Mucosa of rectum (tissue), 2 donors: Measurements from ENCODE around the gene OVCA2.
"Not testable (repeated sequence)": the region's sequence is repeated elsewhere in the genome, so short reads cannot be mapped to it uniquely, and the experiment has no call there.

Source experiments
- H3K27ac ChIP-seq, 2 donors: one replicate each; pipeline ENCODE4 v1.7.0; 2013; ENCODE audit warnings: inconsistent platforms in 2 of 2, low read depth in 2 of 2, low read length in 2 of 2
- H3K27me3 ChIP-seq, 2 donors: one replicate each; pipeline ENCODE4 v1.7.0; 2013; ENCODE audit warnings: low read length in 2 of 2; ENCODE audit not compliant: control insufficient read depth in 2 of 2, insufficient read depth in 2 of 2
- H3K36me3 ChIP-seq, 2 donors: one replicate each; pipeline ENCODE4 v1.7.0; 2013; ENCODE audit warnings: low read length in 2 of 2; ENCODE audit not compliant: control insufficient read depth in 2 of 2, insufficient read depth in 2 of 2
- H3K4me1 ChIP-seq, 2 donors: one replicate each; pipeline ENCODE4 v1.7.0; 2013; ENCODE audit warnings: low read length in 2 of 2, mild to moderate bottlenecking in 1 of 2; ENCODE audit not compliant: control insufficient read depth in 2 of 2, insufficient read depth in 2 of 2
- H3K4me3 ChIP-seq, 2 donors: one replicate each; pipeline ENCODE4 v1.7.0; 2013; ENCODE audit warnings: low read length in 2 of 2
- H3K9ac ChIP-seq, 2 donors: one replicate each; pipeline ENCODE4 v1.7.0; 2013; ENCODE audit warnings: low read length in 2 of 2, low read depth in 1 of 2, mild to moderate bottlenecking in 1 of 2
- H3K9me3 ChIP-seq, 2 donors: one replicate each; pipeline ENCODE4 v1.7.0; 2013; ENCODE audit warnings: low read length in 2 of 2; ENCODE audit not compliant: control insufficient read depth in 2 of 2
- donor health status: healthy.
- donor health status: Normal muscosa, but diverticular disease.

OVCA2 gene

DNA sequence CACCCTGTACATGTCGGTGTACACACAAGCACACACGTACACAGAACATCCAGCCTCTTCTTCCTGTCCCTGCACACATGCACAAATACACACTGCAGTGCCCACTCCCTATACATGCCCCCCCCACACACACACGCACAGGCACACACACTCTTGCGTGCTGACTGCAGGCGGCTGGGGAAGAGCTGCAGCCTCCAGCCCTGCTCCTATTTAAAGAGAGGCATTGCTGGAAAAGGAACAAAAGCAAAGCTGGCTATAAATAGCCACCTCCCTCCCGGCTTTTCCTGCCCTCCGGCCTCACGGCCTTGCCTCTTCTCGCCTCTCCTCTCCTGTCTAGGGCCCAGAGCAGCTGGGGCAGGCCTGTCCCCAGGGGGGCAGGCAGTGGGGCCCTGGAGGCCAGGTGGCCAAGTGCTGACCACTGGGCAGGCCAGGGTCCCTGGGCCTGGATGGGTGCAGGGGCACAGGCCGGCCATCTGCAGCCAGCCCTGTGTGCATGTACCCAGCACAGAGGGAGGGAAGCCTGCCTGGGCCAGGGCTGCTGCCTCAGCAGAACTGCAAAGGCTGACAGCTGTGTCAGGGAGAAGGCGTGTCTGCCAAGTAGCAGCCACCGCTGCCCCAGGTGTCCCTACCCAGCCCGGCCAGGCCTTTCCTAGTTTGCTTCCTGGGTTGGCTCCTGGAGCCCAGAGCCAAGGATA lies 42.1 kb upstream of the OVCA2 start:
- Histone ChIP-seq H3K4me1 (peaks cover 10 to 15% of the 10 kb centered on the region in 2 donors), H3K36me3 (no peaks in the 10 kb centered on the region), H3K4me3 (no peak overlapping the region), H3K9me3 (no peaks in the 10 kb centered on the region), H3K27me3 (no peaks in the 10 kb centered on the region), H3K9ac (peak overlapping the region in 1 of 2 donors; percentile 28), H3K27ac (peak overlapping the region; percentile 62 to 65)

DNA sequence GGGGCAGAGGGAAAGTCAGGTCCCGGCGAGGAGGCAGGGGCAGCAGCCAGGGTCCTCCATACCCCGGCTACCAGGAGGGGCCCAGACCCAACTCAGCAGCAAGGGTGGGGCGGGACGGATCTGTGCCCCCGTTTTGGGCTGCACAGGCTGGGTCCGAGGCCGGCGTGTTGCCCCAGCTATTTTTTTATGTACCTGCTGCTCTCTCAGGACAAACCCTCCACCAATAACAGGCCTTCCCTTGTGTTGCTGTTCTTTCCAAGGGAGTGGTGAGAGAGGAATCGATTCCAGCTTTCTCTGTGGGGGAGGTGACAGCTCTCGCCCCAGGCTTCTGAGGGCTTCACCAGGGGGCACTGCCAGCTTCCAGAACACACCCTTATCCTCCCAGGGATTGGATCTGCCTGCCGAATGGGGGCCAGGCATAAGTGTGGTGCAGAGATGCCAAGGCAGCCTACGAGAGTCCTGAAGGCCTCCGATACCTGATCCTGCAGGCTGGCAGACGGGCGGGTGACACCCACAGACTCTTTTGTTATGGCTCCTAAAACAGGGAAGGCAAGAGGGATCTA lies 39.0 kb upstream of the OVCA2 start:
- H3K9me3 ChIP-seq: no peaks in the 10 kb centered on the region
- no peaks in the 10 kb centered on the region for H3K36me3 ChIP-seq
- H3K4me3 ChIP-seq: no peak overlapping the region
- no peak overlapping the region for H3K27ac ChIP-seq
- H3K27me3 ChIP-seq: no peaks in the 10 kb centered on the region
- peaks cover 7 to 10% of the 10 kb centered on the region in 2 donors for H3K4me1 ChIP-seq
- no peak overlapping the region for H3K9ac ChIP-seq

DNA sequence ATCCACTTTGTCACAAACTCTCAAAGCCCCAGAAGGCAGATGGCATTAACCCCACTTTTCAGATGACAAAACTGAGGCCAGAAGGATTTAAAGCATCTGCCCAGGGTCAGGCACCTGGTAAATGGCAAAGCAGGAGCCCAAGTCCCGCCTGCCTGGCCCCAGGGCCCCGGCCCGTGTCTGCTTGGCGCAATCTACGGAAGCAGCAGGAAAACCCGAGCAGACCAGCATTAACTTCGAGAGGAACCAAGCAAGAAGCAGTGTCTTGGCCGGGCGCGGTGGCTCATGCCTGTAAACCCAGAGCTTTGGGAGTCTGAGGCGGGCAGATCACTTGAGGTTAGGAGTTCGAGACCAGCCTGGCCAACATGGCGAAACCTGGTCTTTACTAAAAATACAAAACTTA lies 38.3 kb upstream of the OVCA2 start:
- Histone ChIP-seq H3K27me3 (no peaks in the 10 kb centered on the region), H3K27ac (no peak overlapping the region), H3K9me3 (no peaks in the 10 kb centered on the region), H3K4me1 (peaks cover 7 to 10% of the 10 kb centered on the region in 2 donors), H3K36me3 (no peaks in the 10 kb centered on the region), H3K9ac (no peak overlapping the region), H3K4me3 (no peak overlapping the region)

DNA sequence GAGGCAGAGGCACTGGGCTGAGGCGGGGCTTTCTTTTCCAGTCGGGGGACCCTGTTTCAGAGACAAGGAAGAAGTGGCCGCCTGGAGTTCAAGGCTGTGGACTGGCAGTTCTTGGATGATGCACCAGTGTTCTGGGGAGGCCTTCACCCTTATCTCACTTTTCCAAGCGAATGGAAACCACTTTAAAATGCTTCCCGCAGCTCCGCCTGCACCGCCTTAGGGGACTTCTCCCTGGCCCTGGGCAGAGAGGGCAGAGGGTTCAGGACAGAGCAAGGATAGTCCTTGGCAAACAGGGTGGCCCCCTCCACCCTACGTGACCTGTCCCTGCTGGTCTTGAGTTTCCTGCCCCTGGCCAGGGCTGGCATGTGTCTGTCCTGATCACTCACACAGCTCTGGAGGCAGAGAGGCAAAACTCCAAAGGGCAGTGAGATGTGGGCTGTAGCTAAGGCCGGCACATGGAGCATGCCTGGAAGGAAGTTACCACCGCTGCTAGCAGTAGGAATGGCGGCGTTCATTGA lies 37.3 kb upstream of the OVCA2 start:
- Histone ChIP-seq H3K9me3 (no peaks in the 10 kb centered on the region), H3K27ac (no peak overlapping the region), H3K4me1 (peaks cover 4 to 9% of the 10 kb centered on the region in 2 donors), H3K27me3 (no peaks in the 10 kb centered on the region), H3K9ac (no peak overlapping the region), H3K4me3 (no peak overlapping the region), H3K36me3 (no peaks in the 10 kb centered on the region)

DNA sequence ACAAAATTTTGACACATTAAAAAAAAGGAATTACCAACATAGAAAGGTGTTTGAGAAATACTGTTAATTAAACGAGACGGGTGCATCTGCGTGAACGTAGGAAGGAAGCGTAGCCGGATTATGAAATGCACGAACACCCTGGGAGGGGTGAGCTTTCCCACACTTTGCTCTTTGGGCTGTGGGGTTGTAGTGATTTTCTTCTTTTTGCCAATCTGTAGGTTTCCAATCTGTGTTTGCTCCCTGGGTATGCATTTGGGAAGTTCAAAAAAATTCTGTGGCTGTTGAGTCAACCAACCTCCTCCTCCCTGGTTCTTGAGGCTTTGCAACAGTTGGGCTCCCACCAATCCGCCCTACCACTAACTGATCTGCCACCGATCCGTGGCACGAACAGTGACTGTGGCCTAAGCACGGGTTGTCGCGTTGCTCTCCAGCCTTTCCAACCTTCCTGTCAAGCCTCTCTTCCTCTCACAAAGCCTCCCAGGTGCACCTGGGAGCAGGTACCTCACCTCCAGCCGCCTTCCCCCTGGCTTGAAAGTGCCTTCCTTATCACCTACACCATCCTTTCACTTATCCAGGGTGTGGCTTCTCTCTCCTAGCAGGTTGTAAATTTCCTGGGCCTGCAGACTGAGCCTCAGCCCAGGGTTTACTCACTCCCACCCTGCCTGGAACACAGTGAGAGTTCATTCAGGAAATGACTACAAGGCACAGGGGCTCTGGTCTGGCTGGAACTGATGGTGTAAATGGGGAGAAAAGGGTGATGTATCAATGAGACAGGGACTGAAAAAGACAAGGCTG lies 33.3 kb upstream of the OVCA2 start:
- no peaks in the 10 kb centered on the region for H3K9me3 ChIP-seq
- H3K27ac ChIP-seq: no peak overlapping the region
- H3K36me3 ChIP-seq: no peaks in the 10 kb centered on the region
- H3K27me3 ChIP-seq: no peaks in the 10 kb centered on the region
- H3K4me1 ChIP-seq: peaks cover 5 to 9% of the 10 kb centered on the region in 2 donors
- no peak overlapping the region for H3K4me3 ChIP-seq
- no peak overlapping the region for H3K9ac ChIP-seq

DNA sequence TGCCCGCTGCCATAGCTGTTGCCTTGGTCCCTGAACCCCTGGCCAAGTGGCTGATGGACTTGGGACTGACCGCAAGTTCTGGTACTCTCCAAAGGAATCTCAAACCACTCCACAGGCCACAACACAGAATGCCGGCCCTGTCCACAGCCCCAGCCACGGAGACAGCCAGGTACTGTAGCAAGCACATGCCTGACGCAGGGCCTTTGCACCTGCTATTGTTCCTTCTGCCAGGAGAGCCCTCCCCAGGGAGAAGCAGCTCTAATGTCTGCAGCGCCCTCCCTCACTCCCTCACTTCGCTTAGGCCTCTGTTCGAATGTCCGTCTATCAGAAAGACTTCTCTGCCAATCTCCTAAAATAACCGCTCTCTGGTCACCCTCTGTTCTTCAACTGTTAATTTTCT lies 32.1 kb upstream of the OVCA2 start:
- H3K4me3 ChIP-seq: no peak overlapping the region
- peaks cover 5 to 9% of the 10 kb centered on the region in 2 donors for H3K4me1 ChIP-seq
- H3K9ac ChIP-seq: no peak overlapping the region
- H3K9me3 ChIP-seq: no peaks in the 10 kb centered on the region
- H3K27me3 ChIP-seq: no peaks in the 10 kb centered on the region
- no peak overlapping the region for H3K27ac ChIP-seq
- no peaks in the 10 kb centered on the region for H3K36me3 ChIP-seq

DNA sequence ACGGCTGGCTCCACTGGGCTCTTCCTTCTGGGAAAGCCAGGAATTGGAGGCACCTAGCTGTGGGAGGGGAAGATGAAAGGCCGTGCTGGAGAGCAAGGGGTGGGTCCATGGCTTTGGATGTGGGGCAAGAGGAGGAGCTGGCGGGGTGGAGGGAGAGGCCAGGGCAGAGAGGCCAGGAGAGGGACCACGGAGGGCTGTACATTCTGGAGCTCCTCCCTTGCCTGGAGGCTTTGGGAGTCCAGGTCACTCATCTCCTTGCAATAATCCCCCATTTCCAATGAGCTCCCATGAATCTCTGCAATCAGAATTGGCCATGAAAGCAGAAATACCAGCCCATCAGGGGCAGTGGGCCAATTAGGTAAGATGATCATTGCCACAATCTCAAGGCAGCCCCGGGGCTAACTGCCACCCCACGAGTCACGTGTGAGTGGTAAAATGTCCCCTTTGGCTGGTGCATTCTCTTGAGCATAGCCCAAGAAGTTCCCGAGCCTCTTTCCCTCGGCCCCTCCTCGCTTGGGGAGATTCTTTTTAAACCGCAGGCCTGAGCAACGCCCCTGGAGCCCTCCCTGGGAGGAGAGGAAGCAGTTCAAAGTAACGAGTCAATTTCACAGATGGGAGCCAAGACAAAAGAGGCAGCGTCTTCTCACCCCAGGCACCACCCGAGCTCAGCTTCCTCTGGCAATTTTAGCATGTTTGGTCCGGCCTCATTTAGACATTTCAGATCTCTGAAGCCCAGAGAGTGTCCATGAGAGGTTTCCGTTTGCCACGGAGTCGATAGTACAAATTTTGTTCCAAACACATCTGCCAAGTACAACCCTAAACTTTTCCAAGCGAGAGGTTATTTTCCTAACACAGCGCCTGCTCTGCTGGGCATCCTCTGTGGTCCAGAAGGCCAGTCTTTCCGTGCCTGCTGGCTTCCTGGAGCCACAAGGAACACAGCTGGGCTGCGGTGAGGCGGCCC lies 30.1 kb upstream of the OVCA2 start:
- H3K4me3 ChIP-seq: no peak overlapping the region
- peak overlapping the region in 1 of 2 donors; percentile 7 for H3K27ac ChIP-seq

DNA sequence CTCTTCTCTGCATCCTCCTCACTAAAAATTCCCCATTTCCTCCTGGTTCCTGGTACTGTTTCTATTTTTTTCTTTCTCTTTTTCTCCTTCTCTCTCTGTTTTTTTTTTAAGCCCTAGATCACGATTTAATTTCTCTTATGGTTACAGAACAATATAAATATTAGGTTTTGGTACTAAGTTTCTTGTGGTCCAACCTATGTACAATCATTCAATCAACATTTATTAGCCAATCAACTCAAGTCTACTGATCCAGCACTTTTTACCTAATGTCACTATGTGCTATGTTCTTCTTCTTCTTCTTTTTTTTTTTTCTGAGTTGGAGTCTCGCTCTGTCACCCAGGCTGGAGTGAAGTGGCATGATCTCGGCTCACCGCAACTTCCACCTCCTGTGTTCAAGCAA lies 29.3 kb upstream of the OVCA2 start:
- H3K9me3 ChIP-seq: no peaks in the 10 kb centered on the region
- no peaks in the 10 kb centered on the region for H3K36me3 ChIP-seq
- no peak overlapping the region for H3K27ac ChIP-seq
- no peak overlapping the region for H3K9ac ChIP-seq
- no peak overlapping the region for H3K4me3 ChIP-seq
- peaks cover 3 to 5% of the 10 kb centered on the region in 2 donors for H3K27me3 ChIP-seq
- H3K4me1 ChIP-seq: peaks cover 5 to 9% of the 10 kb centered on the region in 2 donors

More for the DNA sequence above, 30.1 kb upstream of the OVCA2 start:
- Histone ChIP-seq H3K9me3 (no peaks in the 10 kb centered on the region), H3K36me3 (no peaks in the 10 kb centered on the region), H3K9ac (no peak overlapping the region), H3K27me3 (peaks cover 0 to 3% of the 10 kb centered on the region in 2 donors), H3K4me1 (peaks cover 5 to 9% of the 10 kb centered on the region in 2 donors)

DNA sequence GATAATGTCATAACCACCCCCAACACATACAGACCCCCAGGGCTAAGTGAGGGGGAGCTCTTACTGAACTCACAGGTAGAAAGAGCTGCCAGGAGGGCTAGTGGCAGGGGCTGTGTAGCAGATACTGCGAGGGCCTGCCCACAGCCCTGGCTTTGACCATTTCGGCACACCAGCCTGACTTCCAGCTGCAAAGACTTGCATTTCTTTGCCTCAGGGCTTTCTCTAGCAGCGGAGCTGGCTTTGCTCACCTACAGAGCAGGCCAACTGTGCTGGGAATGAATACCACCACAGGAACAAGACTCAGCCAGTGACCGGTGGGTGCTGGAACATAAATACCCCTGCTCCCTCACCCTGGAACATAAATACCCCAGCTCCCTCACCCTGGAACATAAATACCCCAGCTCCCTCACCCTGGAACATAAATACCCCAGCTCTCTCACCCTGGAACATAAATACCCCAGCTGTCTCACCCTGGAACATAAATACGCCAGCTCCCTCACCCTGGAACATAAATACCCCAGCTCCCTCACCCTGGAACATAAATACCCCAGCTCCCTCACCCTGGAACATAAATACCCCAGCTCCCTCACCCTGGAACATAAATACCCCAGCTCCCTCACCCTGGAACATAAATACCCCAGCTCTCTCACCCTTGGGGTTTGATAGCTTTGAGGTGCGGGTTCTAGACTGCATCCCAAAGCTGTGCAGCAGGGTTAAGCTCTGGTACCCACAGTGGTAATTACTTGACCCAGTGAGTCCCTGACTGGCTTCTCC lies 28.4 kb upstream of the OVCA2 start:
- not testable (repeated sequence) for H3K4me3 ChIP-seq, H3K36me3 ChIP-seq, H3K9ac ChIP-seq, H3K27ac ChIP-seq, H3K4me1 ChIP-seq, H3K9me3 ChIP-seq
- peaks cover 3 to 11% of the 10 kb centered on the region in 2 donors for H3K27me3 ChIP-seq
